GM15510 (cell line): ENCODE results near the gene DNASE1L1.

Experiments
- POLR2A ChIP-seq: IDR thresholded peaks from 3 replicates; pipeline ENCODE4 v1.6.1; 2011; ENCODE audit warnings: borderline replicate concordance; ENCODE audit not compliant: insufficient read length; ENCODE audit errors: extremely low read depth

Gene DNASE1L1, protein sequence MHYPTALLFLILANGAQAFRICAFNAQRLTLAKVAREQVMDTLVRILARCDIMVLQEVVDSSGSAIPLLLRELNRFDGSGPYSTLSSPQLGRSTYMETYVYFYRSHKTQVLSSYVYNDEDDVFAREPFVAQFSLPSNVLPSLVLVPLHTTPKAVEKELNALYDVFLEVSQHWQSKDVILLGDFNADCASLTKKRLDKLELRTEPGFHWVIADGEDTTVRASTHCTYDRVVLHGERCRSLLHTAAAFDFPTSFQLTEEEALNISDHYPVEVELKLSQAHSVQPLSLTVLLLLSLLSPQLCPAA

DNA sequence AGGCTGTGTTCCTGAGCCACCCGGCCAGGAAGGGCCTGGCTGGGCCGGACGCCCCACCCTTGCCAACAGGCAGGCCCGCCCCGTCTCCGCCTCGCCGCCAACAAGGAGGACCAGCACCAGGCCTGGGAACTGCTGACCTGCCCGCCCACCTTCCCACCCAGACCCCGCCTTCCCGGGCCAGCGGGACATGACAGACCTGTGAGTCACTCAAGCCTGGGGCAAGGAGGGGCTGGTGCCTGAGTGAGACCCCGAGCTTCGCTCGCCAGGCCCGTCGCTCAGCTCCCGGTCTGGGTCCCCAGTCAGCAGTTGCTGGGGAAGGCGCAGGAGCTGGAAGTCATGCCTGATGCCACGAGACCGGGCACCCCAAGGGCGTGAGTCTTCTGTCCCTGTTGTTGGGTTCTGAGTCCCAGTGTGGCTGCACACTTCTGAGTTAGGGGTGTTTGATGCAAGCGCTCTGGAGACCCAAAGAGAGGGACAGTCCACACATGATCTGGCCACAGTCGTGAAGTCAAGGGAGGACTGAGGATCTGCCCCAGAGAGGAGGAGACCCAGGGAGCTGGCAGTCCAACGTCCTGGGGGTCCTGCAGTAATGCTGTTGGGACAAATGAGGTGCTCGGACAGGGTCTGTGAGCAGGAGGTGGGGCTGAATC lies at the start of gene DNASE1L1:
Gene DNASE1L1 (minus strand): TSS at position 33 of the 650 bp plus-strand sequence. CDS start 3,686 bp downstream, outside the sequence.
- peak; percentile 23 for TF ChIP-seq POLR2A

DNA sequence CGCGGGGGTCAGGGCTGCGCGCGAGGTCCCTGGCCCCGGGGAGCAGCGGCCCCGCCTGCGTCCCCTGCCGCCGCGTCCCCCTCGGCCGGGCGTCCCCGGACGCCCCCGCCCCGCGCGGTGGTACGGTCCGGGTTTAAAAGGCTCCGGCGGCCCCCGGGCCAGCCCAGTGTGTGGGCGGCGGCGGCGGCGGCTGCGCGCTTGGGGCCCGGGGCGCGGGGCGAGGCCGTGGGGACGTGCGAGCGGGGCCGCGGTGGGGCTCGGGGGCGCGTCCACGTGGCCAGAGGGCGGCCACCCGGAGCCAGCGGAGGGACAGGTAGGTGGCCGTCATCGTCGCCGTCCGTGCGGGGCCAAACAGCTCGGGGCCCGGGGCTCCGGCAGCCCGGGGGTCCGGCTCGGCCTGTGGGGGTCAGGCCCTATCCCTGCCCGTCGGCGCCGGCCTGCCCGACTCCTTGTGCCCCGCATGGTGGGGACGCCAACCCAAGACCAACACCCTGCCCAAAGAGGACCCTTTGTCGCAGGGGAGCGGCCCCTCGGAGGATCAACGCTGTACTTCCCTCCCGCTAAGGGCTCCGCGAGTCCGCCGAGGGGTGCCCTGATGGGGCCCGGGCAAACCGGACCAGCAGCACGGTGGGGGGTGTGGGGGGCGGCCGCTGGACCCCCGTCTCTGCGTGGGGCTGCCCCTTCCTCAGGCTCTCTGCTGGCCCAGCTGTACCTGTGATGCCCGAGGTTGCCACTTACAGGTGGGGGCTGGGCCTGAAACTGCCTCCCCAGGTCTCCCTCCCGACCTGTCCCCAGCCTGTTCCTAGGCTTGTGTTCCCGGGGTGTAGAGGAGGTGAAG lies 49.3 kb upstream of the DNASE1L1 start, which contains the start of gene PLXNA3:
Gene PLXNA3 (plus strand): TSS at position 166 of the 838 bp plus-strand sequence. CDS start 1,903 bp downstream, outside the sequence.
- peak; percentile 65 for TF ChIP-seq POLR2A

DNA sequence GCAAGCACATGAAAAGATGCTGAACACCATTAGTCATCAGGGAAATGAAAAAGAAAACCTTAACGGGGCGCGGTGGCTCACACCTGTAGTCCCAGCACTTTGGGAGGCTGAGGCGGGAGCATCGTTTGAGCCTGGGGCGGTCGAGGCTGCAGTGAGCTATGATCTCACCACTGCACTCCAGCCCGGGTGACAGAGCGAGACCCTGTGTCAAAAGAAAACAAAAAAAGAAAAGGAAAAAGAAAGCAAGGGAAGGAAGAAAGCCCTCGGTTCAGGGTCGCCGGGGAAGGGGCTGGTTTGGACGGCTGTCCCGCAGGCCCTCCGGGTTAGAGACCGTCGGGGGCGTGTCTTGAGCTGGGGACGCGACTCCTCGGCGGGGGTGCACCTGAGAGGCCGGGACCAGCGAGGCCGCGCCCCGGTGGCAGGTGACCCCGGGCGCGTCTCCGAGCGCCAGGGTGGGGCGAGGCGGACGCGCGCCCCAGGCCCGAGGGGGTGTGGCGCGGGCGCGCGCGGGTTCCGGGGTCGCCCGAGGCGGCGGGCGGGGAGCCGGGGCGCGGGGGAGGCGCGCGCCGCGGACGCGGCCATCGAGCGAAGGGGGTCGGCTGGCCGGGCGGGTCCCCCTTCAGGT lies 48.5 kb upstream of the DNASE1L1 start:
- TF ChIP-seq POLR2A: no peak

DNA sequence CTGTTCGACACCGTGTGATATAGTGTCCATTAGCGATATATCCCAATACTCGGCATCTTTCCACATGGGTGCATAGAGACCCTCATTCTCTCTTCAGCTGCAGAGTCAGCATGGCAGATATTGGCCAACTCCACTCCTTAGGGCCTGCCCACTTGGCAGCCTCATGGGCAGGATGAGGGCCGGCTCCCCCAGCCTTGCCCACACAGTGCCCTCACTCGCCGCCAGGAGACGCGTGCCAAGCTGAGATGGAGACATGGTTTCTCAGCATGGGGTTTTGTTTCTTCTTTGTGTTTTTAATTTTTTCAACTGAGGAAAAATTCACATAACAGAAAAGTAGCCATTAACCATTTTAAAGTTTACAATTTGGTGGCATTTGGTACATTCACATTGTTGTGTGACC lies 43.8 kb upstream of the DNASE1L1 start:
- TF ChIP-seq POLR2A: no peak

DNA sequence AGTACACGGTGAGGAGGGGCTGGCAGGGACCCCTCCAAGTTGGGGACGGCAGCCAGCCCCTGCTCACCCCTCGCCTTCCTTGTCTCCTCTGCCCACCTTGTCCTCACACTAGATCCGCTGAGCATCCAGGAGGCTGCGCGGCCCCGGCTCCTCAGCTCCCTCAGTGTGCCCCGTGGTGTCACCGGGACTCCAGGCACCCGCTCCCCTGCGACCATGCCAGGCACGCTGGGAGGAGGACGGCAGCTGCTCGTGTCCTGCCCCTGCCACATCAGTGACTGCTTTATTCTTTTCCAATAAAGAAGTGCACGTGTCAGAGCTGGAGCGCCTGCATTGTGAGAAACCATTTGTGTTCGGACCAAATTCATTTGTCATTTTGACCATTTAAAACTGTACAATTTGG lies 41.3 kb upstream of the DNASE1L1 start:
- TF ChIP-seq POLR2A: no peak

DNA sequence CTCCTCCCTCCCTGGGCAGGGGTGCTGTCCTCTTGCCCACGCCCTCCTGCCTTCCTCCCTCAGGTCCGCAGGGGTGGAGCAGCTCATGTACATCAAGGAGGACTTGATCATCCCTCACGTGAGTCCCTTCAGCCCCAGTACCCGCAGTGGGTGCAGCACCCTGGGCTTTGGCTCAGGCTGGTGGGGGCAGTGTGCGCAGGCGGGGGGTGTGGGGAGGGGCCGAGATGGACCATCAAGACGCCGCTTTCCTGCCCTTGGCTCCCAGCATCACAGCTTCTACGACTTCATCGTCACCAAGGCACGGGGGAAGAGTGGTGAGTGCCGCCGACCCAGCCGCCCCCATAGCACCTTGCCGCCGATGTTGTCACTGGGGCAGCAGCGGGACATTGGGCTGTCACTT lies 40.6 kb upstream of the DNASE1L1 start:
- TF ChIP-seq POLR2A: no peak

DNA sequence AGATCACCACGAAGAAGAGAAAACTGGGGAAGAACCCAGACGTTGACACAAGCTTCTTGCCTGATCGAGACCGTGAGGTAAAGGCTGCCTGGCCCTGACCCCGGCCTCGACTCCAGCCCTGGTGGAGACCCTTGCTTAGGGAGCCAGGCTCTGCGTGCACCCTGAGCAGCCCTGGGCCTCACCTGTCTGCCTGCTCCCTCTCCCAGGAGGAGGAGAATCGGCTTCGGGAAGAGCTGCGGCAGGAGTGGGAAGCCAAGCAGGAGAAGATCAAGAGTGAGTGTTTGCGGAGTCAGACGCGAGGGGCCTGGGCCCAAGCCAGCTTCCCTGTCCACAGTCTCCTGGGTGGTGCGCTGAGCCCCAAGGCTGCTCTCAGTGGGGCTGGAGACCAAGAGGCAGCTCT lies 39.4 kb upstream of the DNASE1L1 start:
- TF ChIP-seq POLR2A: no peak

DNA sequence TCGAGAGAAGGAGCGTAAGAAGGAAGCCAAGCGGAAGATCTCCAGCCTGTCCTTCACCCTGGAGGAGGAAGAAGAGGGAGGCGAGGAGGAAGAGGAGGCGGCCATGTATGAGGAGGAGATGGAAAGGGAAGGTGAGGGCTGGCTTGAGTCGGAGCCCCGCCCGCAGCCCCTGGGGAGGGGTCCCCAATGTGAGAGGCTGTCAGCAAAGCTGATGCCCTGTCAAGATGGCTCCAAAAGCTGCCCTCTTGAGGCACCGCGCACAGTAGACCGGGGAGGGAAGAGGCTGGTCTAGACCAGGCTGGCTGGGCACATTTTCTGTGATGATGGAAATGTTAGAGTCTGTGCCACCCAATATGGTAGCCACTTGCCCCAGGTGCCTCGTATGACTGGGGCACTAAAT lies 37.4 kb upstream of the DNASE1L1 start:
- TF ChIP-seq POLR2A: no peak

DNA sequence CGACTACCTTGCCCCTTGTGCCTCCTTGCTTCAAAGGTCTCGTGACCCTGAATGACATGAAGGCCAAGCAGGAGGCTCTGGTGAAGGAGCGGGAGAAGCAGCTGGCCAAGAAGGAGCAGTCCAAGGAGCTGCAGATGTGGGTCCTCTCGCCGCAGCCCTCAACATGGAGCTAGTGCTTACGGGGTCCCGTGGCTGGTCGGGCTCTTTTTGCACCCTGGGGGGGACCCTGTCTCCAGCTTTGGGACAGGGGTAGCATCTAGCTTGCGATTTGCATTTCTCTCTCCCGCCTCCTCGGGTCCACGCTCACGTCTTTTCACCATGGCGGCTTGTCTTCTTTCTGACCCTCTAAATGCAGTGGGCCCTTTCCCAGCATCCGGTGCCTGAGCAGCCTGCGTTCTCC lies 36.7 kb upstream of the DNASE1L1 start:
- no peak for TF ChIP-seq POLR2A

DNA sequence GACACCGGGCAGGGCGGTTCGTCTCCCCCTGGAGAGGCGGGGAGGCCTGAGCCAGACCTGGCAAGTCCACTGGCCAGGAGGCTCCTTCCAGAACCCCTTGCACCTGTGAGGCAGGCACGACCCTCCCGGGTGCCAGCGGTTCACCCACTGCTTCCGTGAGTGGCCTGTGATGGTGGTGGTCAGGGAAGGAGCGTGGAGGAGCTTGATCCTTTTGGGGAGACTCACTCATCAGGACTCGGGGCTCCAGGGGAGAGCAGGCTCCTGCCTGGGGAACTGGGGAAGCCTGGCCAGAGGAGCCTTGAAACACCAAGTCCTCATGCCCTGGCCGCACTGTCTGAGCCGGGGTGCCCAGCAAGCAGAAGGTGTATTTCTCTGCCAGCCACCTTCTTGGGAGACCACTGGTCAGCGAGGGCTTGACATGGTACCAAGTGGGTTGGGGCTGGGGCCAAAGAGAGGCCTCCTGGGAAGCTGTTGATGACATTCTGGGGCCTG lies 35.7 kb upstream of the DNASE1L1 start:
- TF ChIP-seq POLR2A: no peak

DNA sequence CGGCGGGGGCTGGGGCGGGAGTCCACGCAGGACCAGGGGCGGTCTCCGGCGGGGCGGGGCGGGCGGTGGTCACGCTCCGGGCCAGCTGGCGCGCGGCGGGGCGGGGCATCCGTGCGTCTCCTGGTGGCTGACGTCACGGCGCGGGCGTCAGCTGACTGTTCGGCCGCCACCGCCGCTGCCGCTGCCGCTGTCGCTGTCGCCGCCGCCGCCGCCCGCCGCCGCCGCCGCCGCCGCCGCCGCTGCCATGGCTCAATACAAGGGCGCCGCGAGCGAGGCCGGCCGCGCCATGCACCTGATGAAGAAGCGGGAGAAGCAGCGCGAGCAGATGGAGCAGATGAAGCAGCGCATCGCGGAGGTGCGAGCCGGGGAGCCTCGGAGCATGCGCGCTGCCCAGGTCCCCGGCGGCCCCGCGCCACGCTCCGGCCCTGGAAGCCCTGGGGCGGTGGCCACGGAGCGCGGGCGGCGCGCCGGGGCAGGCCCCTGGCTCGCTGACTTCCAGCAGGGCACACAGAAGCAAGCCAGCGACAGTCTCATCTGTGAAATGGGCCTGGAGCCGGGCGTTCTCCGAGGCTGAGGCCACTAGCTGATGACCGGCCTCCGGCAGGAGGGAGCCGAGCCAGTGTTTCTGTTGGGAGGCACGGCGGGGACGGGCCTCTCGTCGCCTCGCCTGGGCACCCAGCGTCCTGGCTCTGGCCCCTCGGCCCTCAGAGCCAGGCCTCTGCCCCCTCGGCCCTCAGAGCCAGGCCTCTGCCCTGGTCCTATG lies 35.1 kb upstream of the DNASE1L1 start, which contains the start of gene FAM50A:
Gene FAM50A (plus strand): TSS at position 150 of the 763 bp plus-strand sequence. CDS start 95 bp downstream, at position 245.
- peak; percentile 24 for TF ChIP-seq POLR2A

DNA sequence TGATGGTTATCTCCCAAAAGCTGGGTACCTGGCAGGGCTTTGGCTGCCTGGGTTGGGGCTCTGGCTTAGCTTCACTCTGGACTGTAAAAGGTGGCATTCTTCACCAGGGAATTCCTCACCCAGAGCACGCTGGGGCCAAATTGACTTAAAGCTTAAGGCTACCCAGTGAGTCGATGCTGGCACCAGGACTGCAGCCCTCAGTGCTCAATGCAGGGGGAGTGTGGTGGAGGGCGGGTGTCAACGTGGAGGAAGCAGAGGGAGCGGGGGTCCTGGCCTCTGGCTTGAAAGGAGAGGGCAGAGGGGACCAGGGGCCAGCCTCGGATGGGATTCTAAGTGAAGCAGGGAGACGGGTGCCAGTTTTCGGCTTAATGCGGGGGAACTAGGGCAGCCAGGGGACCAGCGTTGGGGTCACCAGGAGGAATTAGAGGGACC lies 34.4 kb upstream of the DNASE1L1 start:
- no peak for TF ChIP-seq POLR2A

DNA sequence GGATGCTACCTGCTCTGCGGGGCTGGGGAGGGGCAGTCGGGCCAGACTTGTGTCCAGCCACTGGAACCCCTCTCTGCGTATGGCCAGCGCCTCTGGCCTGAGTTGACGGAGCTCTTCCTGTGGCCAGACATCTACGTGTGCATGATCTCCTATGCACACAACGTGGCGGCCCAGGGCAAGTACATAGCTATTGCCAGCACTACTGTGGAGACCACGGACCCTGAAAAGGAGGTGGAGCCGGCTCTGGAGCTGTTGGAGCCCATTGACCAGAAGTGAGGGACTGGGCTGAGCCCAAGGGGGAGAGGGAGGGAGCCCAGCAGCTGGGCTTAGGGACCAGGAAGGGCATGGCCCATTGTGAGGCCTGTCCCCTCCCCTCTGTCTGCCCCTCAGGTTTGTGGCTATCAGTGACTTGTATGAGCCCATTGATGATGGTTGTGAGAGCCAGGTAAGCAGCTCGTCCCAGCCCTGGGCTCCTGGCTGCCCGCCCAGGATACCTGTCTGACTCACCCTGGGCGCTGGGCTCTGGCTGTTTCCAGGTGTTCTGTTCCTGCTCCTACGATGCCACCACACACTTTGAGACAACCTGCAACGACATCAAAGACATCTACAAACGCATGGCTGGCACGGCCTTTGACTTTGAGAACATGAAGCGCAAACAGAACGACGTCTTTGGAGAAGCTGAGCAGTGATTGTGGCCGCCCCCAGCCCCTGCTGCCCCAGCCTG lies 33.1 kb upstream of the DNASE1L1 start:
- no peak for TF ChIP-seq POLR2A
